Neutrophil (primary cell): ENCODE data around the gene MVD.

Source experiments
- H3K27ac ChIP-seq: fragments of 200-600 bp; sonication (generic); 2 replicates; pipeline ENCODE4 v1.5.1; 2016; ENCODE audit warnings: mild to moderate bottlenecking, moderate library complexity
- H3K27me3 ChIP-seq: fragments of 200-600 bp; sonication (generic); 2 replicates; pipeline ENCODE4 v1.6.0; 2016; ENCODE audit warnings: mild to moderate bottlenecking
- H3K36me3 ChIP-seq: fragments of 200-600 bp; sonication (generic); 2 replicates; pipeline ENCODE4 v1.5.1; 2017
- H3K4me1 ChIP-seq, 2 experiments: fragments of 200-600 bp in 1 of 2; sonication (generic) in 1 of 2; 1 replicate in 1 of 2; 2 replicates in 1 of 2; pipeline versions ENCODE4 v1.5.1 to v1.6.1; 2013 to 2016; ENCODE audit warnings: low read depth in 1 of 2, low read length in 1 of 2, mild to moderate bottlenecking in 1 of 2, moderate library complexity in 1 of 2; ENCODE audit not compliant: control insufficient read depth in 1 of 2, insufficient read depth in 1 of 2
- H3K4me3 ChIP-seq, 2 experiments: fragments of 200-600 bp in 1 of 2; sonication (generic) in 1 of 2; 1 replicate in 1 of 2; 2 replicates in 1 of 2; pipeline ENCODE4 v1.5.1; 2013 to 2016; ENCODE audit warnings: low read depth in 1 of 2, low read length in 1 of 2, mild to moderate bottlenecking in 1 of 2, moderate library complexity in 1 of 2
- H3K9me3 ChIP-seq: fragments of 200-600 bp; sonication (generic); 2 replicates; pipeline ENCODE4 v1.5.1; 2016
- CTCF ChIP-seq: fragments of 200-600 bp; sonication (generic); IDR thresholded peaks from 2 replicates; pipeline ENCODE4 v1.5.1; 2016; ENCODE audit warnings: antibody characterized with exemption

Gene MVD

GRCh38 chr16:88686439-88687253 is 23.8 kb upstream of the MVD start, which contains the start of gene SNAI3:
Gene SNAI3 (minus strand): TSS chr16:88686507. CDS start chr16:88686406, 101 bp downstream.
- H3K36me3 ChIP-seq: peaks cover 1% of the 10 kb centered on the region
- H3K9me3 ChIP-seq: no peaks in the 10 kb centered on the region
- H3K27ac ChIP-seq: peak within 1 kb of the TSS; percentile 87
- TF ChIP-seq CTCF: peak; percentile 35
- H3K4me3 ChIP-seq: peak within 1 kb of the TSS; percentile 88 to 96
- peaks cover 16% of the 10 kb centered on the region for H3K27me3 ChIP-seq
- H3K4me1 ChIP-seq: peaks cover 56 to 79% of the 10 kb centered on the region in 2 experiments

GRCh38 chr16:88686062-88686438 is 23.2 kb upstream of the MVD start:
- H3K27ac ChIP-seq: peak overlapping the region; percentile 87
- peaks cover 56 to 79% of the 10 kb centered on the region in 2 experiments for H3K4me1 ChIP-seq
- TF ChIP-seq CTCF: no peak

GRCh38 chr16:88685156-88686061 is 22.5 kb upstream of the MVD start:
- Histone ChIP-seq H3K36me3 (peaks cover 13% of the 10 kb centered on the region), H3K27me3 (peaks cover 16% of the 10 kb centered on the region), H3K4me1 (peaks cover 56 to 79% of the 10 kb centered on the region in 2 experiments), H3K27ac (peak overlapping the region; percentile 87), H3K4me3 (peak overlapping the region; percentile 88 to 96), H3K9me3 (no peaks in the 10 kb centered on the region)
- TF ChIP-seq CTCF: no peak

More at GRCh38 chr16:88686062-88686438, 23.2 kb upstream of the MVD start:
- H3K9me3 ChIP-seq: no peaks in the 10 kb centered on the region
- peaks cover 7% of the 10 kb centered on the region for H3K36me3 ChIP-seq
- H3K27me3 ChIP-seq: peaks cover 16% of the 10 kb centered on the region
- peak overlapping the region; percentile 88 to 96 for H3K4me3 ChIP-seq

- Histone ChIP-seq H3K9me3 (no peaks in the 10 kb centered on the region), H3K4me1 (peaks cover 60 to 77% of the 10 kb centered on the region in 2 experiments), H3K36me3 (peaks cover 16% of the 10 kb centered on the region), H3K27me3 (peaks cover 16% of the 10 kb centered on the region), H3K4me3 (peak overlapping the region; percentile 88 to 96), H3K27ac (peak overlapping the region; percentile 87)
- TF ChIP-seq CTCF: no peak
These were observed 21.8 kb upstream of the MVD start for GRCh38 chr16:88684569-88685155.

GRCh38 chr16:88681709-88682451 is 19.0 kb upstream of the MVD start:
- Histone ChIP-seq H3K9me3 (no peaks in the 10 kb centered on the region), H3K27me3 (no peaks in the 10 kb centered on the region), H3K4me3 (peak overlapping the region; percentile 37 to 57), H3K4me1 (peaks cover 56 to 62% of the 10 kb centered on the region in 2 experiments), H3K36me3 (peaks cover 42% of the 10 kb centered on the region), H3K27ac (peak overlapping the region; percentile 89)
- TF ChIP-seq CTCF: no peak
